RWPE1 (cell line): ENCODE data around the gene SLC9A7.

Experiments used
- CTCF ChIA-PET: fragments of 350-600 bp; sonication (Branson Sonifier 250); formaldehyde crosslinking; extraction: SDS; loops from one replicate; lab custom pipeline; 2021; lab: Yijun Ruan, JAX
- POLR2A ChIA-PET: fragments of 400-600 bp; formaldehyde crosslinking; extraction: SDS; loops from one replicate; lab custom pipeline; 2020; ENCODE audit warnings: antibody characterized with exemption; ENCODE audit not compliant: low non-redundant PET; lab: Yijun Ruan, JAX
- DNase-seq: peaks from one replicate; pipeline ENCODE4 v3.0.0; 2012; ENCODE audit warnings: low spot score
- H3K27ac ChIP-seq: fragments of 450-650 bp; 2 replicates; pipeline ENCODE4 v1.5.1; 2017
- CTCF ChIP-seq: fragments of 450-650 bp; conservative IDR thresholded peaks from 2 replicates; pipeline ENCODE4 v1.5.1; 2017; ENCODE audit warnings: low read depth, mild to moderate bottlenecking

SLC9A7 gene

GRCh38 chrX:46599051-46599560 is 159.8 kb downstream of the SLC9A7 start:
- no peak for DNase-seq
- no peak for TF ChIP-seq CTCF
- H3K27ac ChIP-seq = no peak overlapping the region
- CTCF ChIA-PET = interaction anchor here (0.6 kb wide), 2 partner anchors 25 to 43 kb away, joined by 3 to 4 read pairs; no protein-coding TSS in a partner anchor
- POLR2A ChIA-PET = no interaction called here

- H3K27ac ChIP-seq = no peak overlapping the region
- DNase-seq = no peak
- ChIA-PET CTCF (no interaction called here), POLR2A (no interaction called here)
- TF ChIP-seq CTCF = no peak
Measured at GRCh38 chrX:46597771-46598170, 161.1 kb downstream of the SLC9A7 start.

- POLR2A ChIA-PET = no interaction called here
- DNase-seq = no peak
- CTCF ChIA-PET = no interaction called here
- TF ChIP-seq CTCF = no peak
- no peak overlapping the region for H3K27ac ChIP-seq
Measured at GRCh38 chrX:46597208-46597607, 161.7 kb downstream of the SLC9A7 start.

- TF ChIP-seq CTCF = no peak
- ChIA-PET CTCF (no interaction called here), POLR2A (no interaction called here)
- no peak for DNase-seq
- H3K27ac ChIP-seq = no peak overlapping the region
Measured at GRCh38 chrX:46595084-46595483, 163.8 kb downstream of the SLC9A7 start.

- no peak for TF ChIP-seq CTCF
- CTCF ChIA-PET = interaction anchor here (0.7 kb wide), 1 partner anchor 100 kb away, joined by 3 read pairs; no protein-coding TSS in a partner anchor
- H3K27ac ChIP-seq = no peak overlapping the region; the same call in 1 of the 2 replicates
- POLR2A ChIA-PET = no interaction called here
- no peak for DNase-seq
Measured at GRCh38 chrX:46589977-46590723, 168.8 kb downstream of the SLC9A7 start.

- CTCF ChIA-PET = interaction anchor here (0.6 kb wide), 1 partner anchor 764 kb away, joined by 8 read pairs; no protein-coding TSS in a partner anchor
- TF ChIP-seq CTCF = no peak
- no peak for DNase-seq
- POLR2A ChIA-PET = no interaction called here
- peak overlapping the region; percentile 82 for H3K27ac ChIP-seq
Measured at GRCh38 chrX:46588263-46588662, 170.7 kb downstream of the SLC9A7 start.
